Gastrocnemius medialis (tissue), 4 donors: ENCODE results near the gene CNIH3.

Source experiments
- POLR2A ChIP-seq, 2 donors: fragments of 450-650 bp; IDR thresholded peaks; one replicate each; pipeline ENCODE4 v1.6.1; 2017; ENCODE audit warnings: antibody characterized with exemption in 2 of 2, mild to moderate bottlenecking in 2 of 2, moderate library complexity in 2 of 2
- TF ChIP-seq, protein P1 (sequence below), 5 experiments: fragments of 450-650 bp in 3 of 5; fragments of 200-600 bp in 2 of 5; sonication (generic) in 2 of 5; IDR thresholded peaks in 4 of 5; conservative IDR thresholded peaks in 1 of 5; 1 replicate in 4 of 5; 2 replicates in 1 of 5; pipeline ENCODE4 v1.5.1; 2016 to 2019; ENCODE audit warnings: antibody characterized with exemption in 5 of 5, mild to moderate bottlenecking in 3 of 5, moderate library complexity in 3 of 5

DNA sequence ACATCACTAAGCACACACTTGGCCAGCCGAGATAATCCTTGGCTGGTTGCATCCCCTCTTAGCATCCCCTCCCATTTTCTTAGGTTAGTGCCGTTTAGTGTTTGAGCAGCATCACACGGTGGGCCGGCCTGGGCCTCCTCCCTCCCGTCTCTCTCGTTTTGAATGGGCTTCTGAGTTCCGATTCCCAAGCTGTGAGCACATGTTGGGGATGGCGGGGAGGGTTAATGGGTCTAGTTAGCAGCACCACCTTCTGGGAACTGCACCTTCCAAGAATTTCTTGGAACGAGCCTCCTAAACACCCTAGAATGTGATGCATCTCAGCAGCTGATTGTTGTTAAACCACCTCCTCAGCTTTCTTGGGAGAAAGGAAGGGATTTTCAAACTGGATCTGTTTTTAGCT lies 73.3 kb downstream of the CNIH3 start:
- TF ChIP-seq POLR2A (IDR thresholded peaks at IDR 0.05): no peak
- TF ChIP-seq, protein P1, sequence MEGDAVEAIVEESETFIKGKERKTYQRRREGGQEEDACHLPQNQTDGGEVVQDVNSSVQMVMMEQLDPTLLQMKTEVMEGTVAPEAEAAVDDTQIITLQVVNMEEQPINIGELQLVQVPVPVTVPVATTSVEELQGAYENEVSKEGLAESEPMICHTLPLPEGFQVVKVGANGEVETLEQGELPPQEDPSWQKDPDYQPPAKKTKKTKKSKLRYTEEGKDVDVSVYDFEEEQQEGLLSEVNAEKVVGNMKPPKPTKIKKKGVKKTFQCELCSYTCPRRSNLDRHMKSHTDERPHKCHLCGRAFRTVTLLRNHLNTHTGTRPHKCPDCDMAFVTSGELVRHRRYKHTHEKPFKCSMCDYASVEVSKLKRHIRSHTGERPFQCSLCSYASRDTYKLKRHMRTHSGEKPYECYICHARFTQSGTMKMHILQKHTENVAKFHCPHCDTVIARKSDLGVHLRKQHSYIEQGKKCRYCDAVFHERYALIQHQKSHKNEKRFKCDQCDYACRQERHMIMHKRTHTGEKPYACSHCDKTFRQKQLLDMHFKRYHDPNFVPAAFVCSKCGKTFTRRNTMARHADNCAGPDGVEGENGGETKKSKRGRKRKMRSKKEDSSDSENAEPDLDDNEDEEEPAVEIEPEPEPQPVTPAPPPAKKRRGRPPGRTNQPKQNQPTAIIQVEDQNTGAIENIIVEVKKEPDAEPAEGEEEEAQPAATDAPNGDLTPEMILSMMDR (IDR thresholded peaks at IDR 0.05 in 4 of 5, conservative IDR thresholded peaks at IDR 0.05 in 1 of 5): no peak
